Measurements from ENCODE around the gene RELT. TPM values are rescaled to one million over a fixed set of nuclear protein-coding genes. Genes with fewer than 3 reads are reported as not detected.

RELT gene
- total RNA-seq, 1 experiment from 2014 or later = 13.8 TPM

DNA sequence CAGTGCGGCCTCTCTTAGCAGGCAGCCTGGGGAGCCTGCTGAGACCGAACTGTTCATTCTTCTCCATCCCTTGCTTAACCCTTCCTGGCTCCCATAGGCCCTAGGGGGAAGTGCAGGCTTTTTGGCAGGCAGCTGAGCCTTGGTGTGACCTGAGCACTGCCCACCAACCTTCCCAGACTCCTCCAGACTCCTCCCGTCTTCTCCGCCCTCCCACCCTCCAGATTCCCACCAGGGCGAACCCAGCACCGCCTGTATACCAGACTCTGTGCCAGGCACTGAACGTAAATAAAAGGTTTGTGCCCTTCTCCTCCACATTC, 7.9 kb downstream of the RELT start:
- Histone ChIP-seq H3K36me3 (ENCODE audit: control insufficient read depth in 1 of 2, insufficient read depth in 2 of 2, low read length in 2 of 2) (peaks cover 0 to 3% of the 10 kb centered on the region in 2 experiments; a peak in 2 of 4 replicates), H2AFZ (ENCODE audit: low read depth, low read length, poor library complexity, severe bottlenecking) (no peak overlapping the region), H3K27me3 (ENCODE audit: insufficient read depth, low read length) (no peaks in the 10 kb centered on the region), H3K4me3 (replicated peaks in 1 of 2; ENCODE audit: low read depth in 1 of 2, low read length in 2 of 2) (no peak overlapping the region), H3K9me3 (ENCODE audit: control insufficient read depth in 1 of 2, insufficient read depth in 1 of 2, low read depth in 1 of 2, low read length in 2 of 2) (no peaks in the 10 kb centered on the region), H3K4me1 (ENCODE audit: control insufficient read depth in 1 of 2, insufficient read depth in 2 of 2, low read length in 2 of 2) (peaks cover 7 to 44% of the 10 kb centered on the region in 2 experiments; a peak in 3 of 4 replicates), H3K27ac (ENCODE audit: low read depth, low read length) (no peak overlapping the region), H3K9me2 (ENCODE audit: insufficient read depth) (no peaks in the 10 kb centered on the region), H4K20me1 (ENCODE audit: insufficient read depth) (no peaks in the 10 kb centered on the region), H3K4me2 (ENCODE audit: low read length) (no peak overlapping the region), H3K9ac (ENCODE audit: low read length) (no peak overlapping the region), H3K79me2 (ENCODE audit: insufficient read depth, low read length) (peaks cover 98% of the 10 kb centered on the region)
- no TSS peak for BruUV-seq (replicated peaks)
- CTCF ChIA-PET = interaction anchor here (0.9 to 2.0 kb wide), 2 partner anchors 9 to 33 kb away, joined by 3 to 7 read pairs; no protein-coding TSS in a partner anchor
- POLR2A ChIA-PET = no interaction called here
- RAD21 ChIA-PET (ENCODE audit: low non-redundant PET in 1 of 2, low total read pairs in 2 of 2, uncharacterized antibody in 2 of 2, unreplicated experiment in 2 of 2) = no interaction called here
- TF ChIP-seq MAX (IDR thresholded peaks at IDR 0.05) = no peak
- no peak for TF ChIP-seq ZFX (IDR thresholded peaks at IDR 0.05)
- no peak for TF ChIP-seq EGR1 (IDR thresholded peaks at IDR 0.05; ENCODE audit: low read depth)
- no peak for TF ChIP-seq POLR2AphosphoS5 (IDR thresholded peaks at IDR 0.05; ENCODE audit: low read depth, low read length)
- DNase-seq (ENCODE audit: low read depth, low spot score) = no peak
- no peak for ATAC-seq
- intact Hi-C loops (cut with micrococcal nuclease) = no loop called here

- Histone ChIP-seq H2AFZ (ENCODE audit: low read depth, low read length, poor library complexity, severe bottlenecking) (no peak overlapping the region), H3K27me3 (ENCODE audit: insufficient read depth, low read length) (no peaks in the 10 kb centered on the region), H3K27ac (ENCODE audit: low read depth, low read length) (no peak overlapping the region), H3K4me1 (ENCODE audit: control insufficient read depth in 1 of 2, insufficient read depth in 2 of 2, low read length in 2 of 2) (peaks cover 7 to 46% of the 10 kb centered on the region in 2 experiments; a peak in 3 of 4 replicates), H3K9ac (ENCODE audit: low read length) (no peak overlapping the region), H4K20me1 (ENCODE audit: insufficient read depth) (no peaks in the 10 kb centered on the region), H3K79me2 (ENCODE audit: insufficient read depth, low read length) (peaks cover 94% of the 10 kb centered on the region), H3K36me3 (ENCODE audit: control insufficient read depth in 1 of 2, insufficient read depth in 2 of 2, low read length in 2 of 2) (peaks cover 0 to 3% of the 10 kb centered on the region in 2 experiments; a peak in 2 of 4 replicates), H3K9me2 (ENCODE audit: insufficient read depth) (no peaks in the 10 kb centered on the region), H3K9me3 (ENCODE audit: control insufficient read depth in 1 of 2, insufficient read depth in 1 of 2, low read depth in 1 of 2, low read length in 2 of 2) (no peaks in the 10 kb centered on the region), H3K4me2 (ENCODE audit: low read length) (no peak overlapping the region), H3K4me3 (replicated peaks in 1 of 2; ENCODE audit: low read depth in 1 of 2, low read length in 2 of 2) (no peak overlapping the region)
- RAD21 ChIA-PET (ENCODE audit: low non-redundant PET in 1 of 2, low total read pairs in 2 of 2, uncharacterized antibody in 2 of 2, unreplicated experiment in 2 of 2) = no interaction called here
- DNase-seq (ENCODE audit: low read depth, low spot score) = no peak
- ATAC-seq = no peak
- POLR2A ChIA-PET = no interaction called here
- CTCF ChIA-PET = interaction anchor here (0.9 to 2.0 kb wide), 2 partner anchors 9 to 33 kb away, joined by 3 to 7 read pairs; no protein-coding TSS in a partner anchor
- intact Hi-C loops (cut with micrococcal nuclease) = no loop called here
- no TSS peak for BruUV-seq (replicated peaks)
- TF ChIP-seq ELF1 (IDR thresholded peaks at IDR 0.05; ENCODE audit: borderline replicate concordance, low read depth) (no peak), TCF7L2 (IDR thresholded peaks at IDR 0.05; ENCODE audit: borderline replicate concordance, extremely low read depth, insufficient read depth, insufficient read length) (no peak), YY1 (IDR thresholded peaks at IDR 0.05; ENCODE audit: extremely low read depth, insufficient replicate concordance, low read depth, low read length) (no peak), ZNF274 (IDR thresholded peaks at IDR 0.05; ENCODE audit: low read depth, low read length) (no peak), CTCF (IDR thresholded peaks at IDR 0.05 in 2 of 3, conservative IDR thresholded peaks at IDR 0.05 in 1 of 3; ENCODE audit: borderline replicate concordance in 1 of 3, insufficient read depth in 1 of 3, low read depth in 2 of 3, low read length in 2 of 3) (no peak), CEBPB (IDR thresholded peaks at IDR 0.05; ENCODE audit: low read depth) (no peak), MAX (IDR thresholded peaks at IDR 0.05) (no peak), EGR1 (IDR thresholded peaks at IDR 0.05; ENCODE audit: low read depth) (no peak), POLR2A (IDR thresholded peaks at IDR 0.05; ENCODE audit: borderline replicate concordance, extremely low read depth, insufficient read depth, insufficient read length) (no peak), CBX3 (IDR thresholded peaks at IDR 0.05; ENCODE audit: low read depth) (no peak), SRF (IDR thresholded peaks at IDR 0.05; ENCODE audit: low read depth) (no peak), RAD21 (IDR thresholded peaks at IDR 0.05; ENCODE audit: low read depth) (no peak), SIN3A (IDR thresholded peaks at IDR 0.05; ENCODE audit: low read depth) (no peak), REST (IDR thresholded peaks at IDR 0.05; ENCODE audit: low read depth) (no peak)
Observed at GRCh38 chr11:73384531-73384871, 8.3 kb downstream of the RELT start.
